Muscle of leg (tissue), 11 donors: ENCODE data around the gene CAMK2D. TPM values are rescaled to one million over a fixed set of nuclear protein-coding genes. Genes with fewer than 3 reads are reported as not detected.
"Not testable (repeated sequence)": the region's sequence is repeated elsewhere in the genome, so short reads cannot be mapped to it uniquely, and the experiment has no call there.

Experiments
- DNase-seq: peaks from one replicate; pipeline ENCODE4 v3.0.0; 2013
- H3K27ac ChIP-seq: one replicate; pipeline ENCODE4 v1.5.1; 2013; ENCODE audit warnings: mild to moderate bottlenecking, low read length, control low read depth
- H3K27me3 ChIP-seq: one replicate; pipeline ENCODE4 v1.6.1; 2013; ENCODE audit warnings: low read length; ENCODE audit not compliant: control insufficient read depth, insufficient read depth
- H3K36me3 ChIP-seq: one replicate; pipeline ENCODE4 v1.6.1; 2013; ENCODE audit warnings: low read length; ENCODE audit not compliant: control insufficient read depth, insufficient read depth
- H3K4me1 ChIP-seq: one replicate; pipeline ENCODE4 v1.6.1; 2013; ENCODE audit warnings: low read length; ENCODE audit not compliant: control insufficient read depth, insufficient read depth
- H3K4me3 ChIP-seq: one replicate; pipeline ENCODE4 v1.5.1; 2013; ENCODE audit warnings: low read length, control low read depth
- H3K9me3 ChIP-seq: replicated peaks from 2 replicates; pipeline ENCODE4 v1.6.1; 2013; ENCODE audit warnings: low read depth, low read length; ENCODE audit not compliant: control insufficient read depth
- WGBS: methylation state at CpG from one replicate; pipeline ENCODE4 v1.1.5; 2013; ENCODE audit warnings: missing lambda C conversion rate; ENCODE audit not compliant: insufficient coverage; 5-methylcytosine and 5-hydroxymethylcytosine counted together
- polyA plus RNA-seq, 8 donors: library from polyadenylated mRNA; unstranded; fragments of 120-200 nt; gene quantifications; one replicate each; pipeline versions ENCODE4 v1.2.1 to v1.2.3, GENCODE V29; 2013; ENCODE audit warnings: inconsistent platforms in 1 of 8, low replicate concordance in 1 of 8; ENCODE audit not compliant: insufficient read length in 8 of 8, insufficient read depth in 1 of 8
- total RNA-seq: library from RNA; stranded (reverse); fragments of 120-200 nt; gene quantifications from one replicate; pipeline ENCODE4 v1.2.4, GENCODE V29; 2013

Gene CAMK2D
- total and polyA plus RNA-seq, 9 donors = 115 to 183 (median 150) TPM

DNA sequence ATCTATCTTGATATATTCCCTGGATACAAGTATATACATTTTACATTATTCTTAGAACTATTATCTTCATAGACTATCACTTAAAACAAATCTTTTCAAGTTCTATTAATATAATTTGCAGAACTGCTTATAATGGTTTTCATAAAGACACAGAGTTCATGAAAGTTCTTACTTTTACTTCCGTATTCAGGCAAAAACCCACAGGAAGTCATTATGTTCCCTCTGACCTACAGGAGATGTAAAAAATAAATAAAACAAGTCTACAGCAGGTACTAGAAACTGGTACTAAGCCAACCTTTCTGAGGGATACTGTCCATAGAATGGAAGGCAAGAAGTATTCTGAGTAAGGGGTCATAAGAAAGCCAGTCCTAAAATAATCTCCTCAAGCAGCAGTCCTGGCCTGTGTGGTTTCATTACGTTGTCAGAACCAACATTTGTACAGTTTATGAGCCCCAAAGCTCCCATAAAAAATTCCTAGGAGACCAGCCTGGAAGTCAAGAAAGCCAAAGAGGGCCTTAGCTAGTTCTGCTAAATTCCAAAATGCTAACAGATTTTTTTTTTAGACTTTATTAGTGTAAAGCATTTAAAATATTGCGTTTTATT, 68.6 kb downstream of the CAMK2D start:
- WGBS = no CpG with 5 or more reads among the region's 3 CpGs
- no peaks in the 10 kb centered on the region for H3K9me3 ChIP-seq
- H3K4me1 ChIP-seq = peaks cover 2% of the 10 kb centered on the region
- H3K27me3 ChIP-seq = no peaks in the 10 kb centered on the region
- H3K36me3 ChIP-seq = no peaks in the 10 kb centered on the region
- DNase-seq = peak; percentile 76
- H3K27ac ChIP-seq = peak overlapping the region; percentile 40
- H3K4me3 ChIP-seq = no peak overlapping the region

DNA sequence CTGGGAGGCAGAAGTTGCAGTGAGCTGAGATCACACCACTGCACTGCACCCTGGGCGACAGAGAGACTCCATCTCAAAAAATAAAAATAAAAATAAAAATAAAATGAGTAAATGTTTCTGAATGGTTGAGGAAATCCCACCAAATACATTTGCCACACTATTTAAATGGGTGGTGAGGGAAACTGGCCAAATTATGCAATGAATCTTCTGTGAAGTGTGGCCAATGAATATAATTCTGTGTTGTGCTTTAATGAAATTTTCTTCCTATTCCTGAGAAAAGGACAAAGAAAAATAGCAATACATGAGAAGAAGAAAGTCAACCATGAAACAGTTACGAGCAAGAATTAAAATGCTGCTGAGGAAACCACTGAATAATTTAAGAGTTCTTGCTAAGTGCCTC, 69.9 kb downstream of the CAMK2D start:
- no peaks in the 10 kb centered on the region for H3K36me3 ChIP-seq
- H3K9me3 ChIP-seq = no peaks in the 10 kb centered on the region
- no peak for DNase-seq
- no peak overlapping the region for H3K27ac ChIP-seq
- H3K27me3 ChIP-seq = no peaks in the 10 kb centered on the region
- H3K4me3 ChIP-seq = no peak overlapping the region
- no CpG with 5 or more reads among the region's 2 CpGs for WGBS
- H3K4me1 ChIP-seq = peaks cover 2% of the 10 kb centered on the region

DNA sequence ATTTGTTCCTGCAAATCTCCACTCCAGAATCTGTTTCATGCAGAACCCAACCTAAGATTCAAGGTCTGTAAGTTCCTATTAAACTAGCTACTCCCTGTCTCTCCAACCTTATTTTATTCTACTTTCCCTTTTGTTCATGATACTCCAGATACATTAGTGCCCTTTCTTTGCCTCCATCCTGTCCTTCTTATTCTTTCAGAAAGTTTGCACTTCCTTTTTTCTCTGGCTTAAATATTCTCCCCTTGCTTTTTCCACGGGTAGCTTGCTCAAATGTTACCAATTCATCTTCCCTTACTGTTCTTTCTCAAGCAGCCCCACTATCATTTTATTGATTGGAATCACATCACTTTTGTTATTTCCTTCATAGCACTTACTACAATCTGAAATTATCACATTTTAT, 72.1 kb downstream of the CAMK2D start:
- Histone ChIP-seq H3K4me1 (peaks cover 6% of the 10 kb centered on the region), H3K36me3 (no peaks in the 10 kb centered on the region), H3K9me3 (no peaks in the 10 kb centered on the region), H3K4me3 (no peak overlapping the region), H3K27ac (no peak overlapping the region), H3K27me3 (no peaks in the 10 kb centered on the region)
- WGBS = 56% methylated on average over 1 of the region's 1 CpG
- no peak for DNase-seq

DNA sequence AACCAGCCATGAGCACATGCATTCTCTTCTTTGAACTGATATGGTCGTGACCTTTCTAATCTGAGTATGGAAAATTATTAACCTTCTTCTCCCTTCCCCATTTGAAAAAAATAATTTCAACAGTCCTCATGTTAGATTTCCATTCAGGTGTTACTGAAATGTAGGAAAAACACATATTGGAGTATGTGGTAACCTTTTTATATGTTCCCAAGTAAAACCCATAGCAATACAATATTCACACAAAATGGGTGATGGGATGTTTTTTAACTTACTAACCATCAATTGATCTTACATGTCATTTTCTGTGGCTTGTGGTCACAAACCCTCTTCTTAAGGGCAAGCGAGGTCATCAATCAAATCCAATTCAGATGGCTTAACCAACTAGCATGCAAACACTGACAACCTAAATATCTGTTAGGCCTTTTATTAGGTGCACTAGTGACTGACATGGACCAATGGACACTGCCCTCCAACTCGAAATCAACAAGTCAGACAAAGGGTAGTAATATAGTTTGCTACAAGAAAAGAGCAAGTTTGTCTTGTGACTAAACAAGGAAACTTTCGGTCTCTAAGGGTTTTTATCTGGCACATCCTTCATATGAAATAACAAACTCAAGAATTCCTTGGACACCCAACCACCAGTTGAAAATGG, 74.3 kb downstream of the CAMK2D start:
- no peaks in the 10 kb centered on the region for H3K36me3 ChIP-seq
- H3K27ac ChIP-seq = no peak overlapping the region
- DNase-seq = peak; percentile 61
- WGBS = no CpG with 5 or more reads among the region's 4 CpGs
- no peaks in the 10 kb centered on the region for H3K27me3 ChIP-seq
- H3K9me3 ChIP-seq = no peaks in the 10 kb centered on the region
- H3K4me3 ChIP-seq = no peak overlapping the region
- peaks cover 4% of the 10 kb centered on the region for H3K4me1 ChIP-seq

DNA sequence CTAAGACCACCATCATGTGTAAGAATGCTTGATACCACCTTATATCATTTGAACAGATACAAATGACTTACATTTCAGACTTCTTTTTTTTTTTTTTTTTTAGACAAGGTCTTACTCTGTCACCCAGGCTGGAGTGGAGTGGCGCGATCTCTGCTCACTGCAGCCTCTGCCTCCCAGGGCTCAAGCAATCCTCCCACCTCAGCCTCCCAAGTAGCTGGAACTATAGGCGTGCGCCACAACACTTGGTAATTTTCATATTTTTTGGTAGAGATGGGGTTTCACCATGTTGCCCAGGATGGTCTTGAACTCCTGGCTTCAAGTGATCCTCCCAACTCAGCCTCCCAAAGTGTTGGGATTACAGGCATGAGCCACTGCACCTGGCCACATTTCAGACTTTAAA, 76.4 kb downstream of the CAMK2D start:
- DNase-seq, H3K9me3 ChIP-seq, H3K4me3 ChIP-seq, H3K4me1 ChIP-seq, H3K36me3 ChIP-seq, H3K27me3 ChIP-seq: not testable (repeated sequence)
- H3K27ac ChIP-seq = peak overlapping the region; percentile 82
- WGBS = no CpG with 5 or more reads among the region's 4 CpGs

DNA sequence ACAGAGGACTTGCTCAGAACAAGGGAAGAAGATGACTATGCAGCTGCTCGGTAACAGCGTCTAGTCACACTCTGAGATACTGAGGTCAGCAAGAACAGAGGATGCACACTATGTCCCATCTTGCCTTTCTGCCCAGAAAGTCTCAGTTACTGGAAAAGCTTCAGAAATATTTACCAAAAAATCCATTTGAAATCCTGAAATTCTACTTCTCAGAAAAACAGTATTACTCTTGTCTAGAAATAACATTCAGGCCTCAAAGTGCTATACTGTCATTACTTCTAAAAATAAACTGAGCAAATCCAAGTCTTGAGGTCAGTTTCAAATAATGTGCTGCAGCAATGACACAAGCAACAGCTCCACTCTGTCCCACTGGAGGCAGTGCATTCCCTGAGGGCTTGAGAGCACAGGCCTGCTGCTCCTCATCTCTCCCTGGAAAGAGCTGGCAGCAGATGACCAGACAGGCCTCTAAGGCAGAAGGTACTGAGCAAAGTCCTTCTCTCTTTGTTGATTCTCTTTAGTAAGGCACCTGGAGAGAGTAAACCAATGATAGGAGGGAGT, 76.9 kb downstream of the CAMK2D start:
- WGBS = no CpG with 5 or more reads among the region's 2 CpGs
- peaks cover 4% of the 10 kb centered on the region for H3K4me1 ChIP-seq
- no peaks in the 10 kb centered on the region for H3K36me3 ChIP-seq
- peak overlapping the region; percentile 82 for H3K27ac ChIP-seq
- no peak overlapping the region for H3K4me3 ChIP-seq
- no peaks in the 10 kb centered on the region for H3K27me3 ChIP-seq
- DNase-seq = peak; percentile 88
- no peaks in the 10 kb centered on the region for H3K9me3 ChIP-seq

DNA sequence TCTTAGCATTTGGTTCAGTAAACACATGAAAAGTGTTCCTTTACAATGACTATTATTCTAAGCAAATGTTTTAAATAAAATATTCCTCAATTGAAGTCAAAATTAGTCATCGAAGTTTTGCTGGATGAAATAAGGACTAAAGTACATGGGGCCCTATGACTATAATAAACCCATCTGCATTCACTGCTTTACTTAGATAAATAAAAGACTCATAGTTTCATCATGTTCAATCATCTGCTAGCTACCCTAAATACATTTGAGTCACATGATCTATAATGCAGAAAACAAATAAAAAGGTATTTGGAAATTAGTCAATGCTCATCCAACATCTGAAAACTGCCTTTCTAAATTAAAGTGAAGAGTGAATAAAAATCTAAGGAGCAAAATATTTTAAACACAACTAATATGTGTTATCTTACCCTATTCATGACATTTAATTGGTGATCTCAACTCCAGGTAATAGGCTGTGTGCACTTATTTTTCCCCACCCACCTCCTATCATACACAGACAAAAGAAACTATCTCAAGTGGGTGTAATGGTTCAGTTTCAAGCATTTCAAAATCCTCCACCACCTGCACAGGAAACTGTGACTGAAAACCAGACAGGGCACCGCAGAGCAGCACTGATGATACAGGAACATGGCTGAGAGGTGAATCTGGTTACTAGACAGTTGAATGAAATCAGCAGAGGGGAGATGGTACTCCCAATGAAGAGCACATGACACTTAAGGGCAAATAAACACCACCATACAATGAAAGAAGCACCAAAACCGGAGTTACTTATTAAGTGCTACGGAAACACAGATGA, 78.6 kb downstream of the CAMK2D start:
- H3K4me1 ChIP-seq = peaks cover 4% of the 10 kb centered on the region
- no CpG with 5 or more reads among the region's 4 CpGs for WGBS
- H3K27ac ChIP-seq = no peak overlapping the region
- no peaks in the 10 kb centered on the region for H3K27me3 ChIP-seq
- DNase-seq = no peak
- H3K4me3 ChIP-seq = no peak overlapping the region
- H3K36me3 ChIP-seq = no peaks in the 10 kb centered on the region
- H3K9me3 ChIP-seq = no peaks in the 10 kb centered on the region

DNA sequence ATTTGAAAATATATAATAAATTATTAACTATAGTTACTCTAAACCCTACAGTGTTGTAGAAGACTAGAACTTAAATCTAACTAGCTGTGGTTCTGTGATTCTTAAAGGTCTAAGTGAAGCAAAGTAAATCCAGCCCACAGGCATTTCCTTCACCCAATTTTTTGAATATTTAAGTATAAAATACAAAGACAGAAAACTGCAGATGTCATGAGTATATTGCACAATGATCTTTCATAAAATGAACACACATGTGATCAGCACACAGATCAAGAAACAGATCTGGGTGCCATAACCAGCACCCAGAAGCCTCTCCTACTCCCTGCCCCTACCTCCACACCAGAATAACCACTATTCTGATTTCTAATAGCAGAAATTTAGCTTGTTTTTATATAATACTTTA, 82.9 kb downstream of the CAMK2D start:
- Histone ChIP-seq H3K36me3 (no peaks in the 10 kb centered on the region), H3K9me3 (no peaks in the 10 kb centered on the region), H3K27ac (no peak overlapping the region), H3K27me3 (no peaks in the 10 kb centered on the region), H3K4me3 (no peak overlapping the region), H3K4me1 (peaks cover 2% of the 10 kb centered on the region)
- DNase-seq = no peak

DNA sequence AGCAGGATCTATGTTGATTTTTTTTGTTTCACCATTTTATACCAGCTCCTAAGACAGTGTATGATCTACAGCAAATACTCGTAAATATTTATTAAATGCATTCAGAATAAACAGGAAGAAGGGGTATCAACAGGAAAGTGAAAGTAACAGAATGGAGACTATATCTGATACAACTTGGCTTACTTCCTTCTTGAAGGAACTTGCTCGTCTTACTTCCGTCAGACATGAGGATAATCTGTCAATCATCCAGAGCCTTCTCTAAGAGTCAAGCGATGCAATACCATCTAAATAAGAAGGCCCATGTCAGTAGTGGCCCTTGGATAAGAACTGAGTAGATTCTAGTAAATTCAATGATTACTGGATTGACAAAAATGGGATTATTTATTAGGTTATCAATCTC, 84.2 kb downstream of the CAMK2D start:
- DNase-seq = no peak
- no CpG with 5 or more reads among the region's 4 CpGs for WGBS
- no peaks in the 10 kb centered on the region for H3K9me3 ChIP-seq
- no peak overlapping the region for H3K27ac ChIP-seq
- no peaks in the 10 kb centered on the region for H3K36me3 ChIP-seq
- H3K4me3 ChIP-seq = no peak overlapping the region
- no peaks in the 10 kb centered on the region for H3K27me3 ChIP-seq
- H3K4me1 ChIP-seq = peaks cover 2% of the 10 kb centered on the region
